HEK293T (cell line): Measurements from ENCODE around the gene ESYT3.

Source experiments
- CTCF ChIA-PET: fragments of 350-600 bp; formaldehyde crosslinking; extraction: SDS; loops from one replicate; lab custom pipeline; 2021; ENCODE audit warnings: antibody characterized with exemption, inconsistent platforms; lab: Yijun Ruan, JAX
- POLR2A ChIA-PET: fragments of 350-600 bp; formaldehyde crosslinking; extraction: SDS; loops from one replicate; lab custom pipeline; 2020; ENCODE audit warnings: antibody characterized with exemption, inconsistent platforms; lab: Yijun Ruan, JAX
- DNase-seq: peaks from one replicate; pipeline ENCODE4 v3.0.0; 2012; ENCODE audit warnings: mixed read lengths; ENCODE audit errors: extremely low spot score
- ARNT ChIP-seq: fragments of 450-650 bp; IDR thresholded peaks from 2 replicates; pipeline ENCODE4 v1.6.1; 2017; ENCODE audit warnings: mild to moderate bottlenecking
- BHLHE40 ChIP-seq: fragments of 450-650 bp; IDR thresholded peaks from 2 replicates; pipeline ENCODE4 v1.6.1; 2016; ENCODE audit warnings: mild to moderate bottlenecking, moderate library complexity, borderline replicate concordance
- CTBP1 ChIP-seq: fragments of 450-650 bp; IDR thresholded peaks from 2 replicates; pipeline ENCODE4 v1.6.1; 2016; ENCODE audit warnings: borderline replicate concordance
- ELF4 ChIP-seq: fragments of 450-650 bp; IDR thresholded peaks from 2 replicates; pipeline ENCODE4 v1.6.1; 2017; ENCODE audit warnings: antibody characterized with exemption
- FOXA1 ChIP-seq: fragments of 450-650 bp; IDR thresholded peaks from 2 replicates; pipeline ENCODE4 v1.6.1; 2016; ENCODE audit warnings: mild to moderate bottlenecking
- FOXK2 ChIP-seq: fragments of 450-650 bp; IDR thresholded peaks from 2 replicates; pipeline ENCODE4 v1.6.1; 2016; ENCODE audit warnings: mild to moderate bottlenecking
- FOXM1 ChIP-seq: fragments of 450-650 bp; IDR thresholded peaks from 2 replicates; pipeline ENCODE4 v1.6.1; 2017; ENCODE audit warnings: mild to moderate bottlenecking, borderline replicate concordance
- HDGF ChIP-seq: fragments of 450-650 bp; IDR thresholded peaks from 2 replicates; pipeline ENCODE4 v1.6.1; 2017; ENCODE audit warnings: antibody characterized with exemption, borderline replicate concordance
- L3MBTL2 ChIP-seq: fragments of 450-650 bp; conservative IDR thresholded peaks from 2 replicates; pipeline ENCODE4 v1.6.1; 2016; ENCODE audit warnings: mild to moderate bottlenecking
- LEF1 ChIP-seq: fragments of 450-650 bp; IDR thresholded peaks from 2 replicates; pipeline ENCODE4 v1.6.1; 2017; ENCODE audit warnings: mild to moderate bottlenecking, borderline replicate concordance
- NFRKB ChIP-seq: fragments of 450-650 bp; IDR thresholded peaks from 2 replicates; pipeline ENCODE4 v1.6.1; 2016; ENCODE audit warnings: mild to moderate bottlenecking, moderate library complexity
- SP1 ChIP-seq: fragments of 450-650 bp; IDR thresholded peaks from 2 replicates; pipeline ENCODE4 v1.6.1; 2017
- SUZ12 ChIP-seq: fragments of 450-650 bp; IDR thresholded peaks from 2 replicates; pipeline ENCODE4 v1.6.1; 2016; ENCODE audit warnings: mild to moderate bottlenecking
- TARDBP ChIP-seq: fragments of 450-650 bp; IDR thresholded peaks from 2 replicates; pipeline ENCODE4 v1.6.1; 2016
- ZNF384 ChIP-seq: fragments of 450-650 bp; IDR thresholded peaks from 2 replicates; pipeline ENCODE4 v1.6.1; 2016
- TF ChIP-seq, protein P1 (sequence below): fragments of 450-650 bp; IDR thresholded peaks from 2 replicates; pipeline ENCODE4 v1.6.1; 2016

Gene ESYT3

DNA sequence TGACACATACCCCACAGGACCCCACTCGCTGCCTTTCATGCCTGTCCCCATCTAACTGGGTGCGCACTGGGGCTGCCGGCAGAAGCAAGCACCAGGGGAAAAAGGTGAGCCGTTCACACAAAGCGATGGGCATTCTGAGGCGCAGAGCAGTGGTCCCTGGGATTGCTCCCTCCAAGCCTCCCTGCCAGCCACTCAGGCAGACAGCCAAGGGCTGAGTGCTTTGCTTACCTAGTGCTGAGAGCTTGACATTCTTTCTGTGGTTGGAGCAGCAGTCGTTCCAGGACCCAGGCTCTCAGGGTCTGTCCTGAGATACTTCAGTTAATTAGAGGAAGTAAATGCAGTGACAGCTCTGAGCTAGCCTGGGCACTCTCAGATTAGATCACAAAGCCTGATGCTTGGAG is 5.7 kb downstream of the ESYT3 start:
- DNase-seq = no peak
- TF ChIP-seq FOXA1 (no peak), LEF1 (no peak), SUZ12 (no peak), FOXM1 (no peak), L3MBTL2 (no peak), SP1 (no peak), ARNT (no peak), BHLHE40 (no peak), FOXK2 (no peak)
- TF ChIP-seq, protein P1, sequence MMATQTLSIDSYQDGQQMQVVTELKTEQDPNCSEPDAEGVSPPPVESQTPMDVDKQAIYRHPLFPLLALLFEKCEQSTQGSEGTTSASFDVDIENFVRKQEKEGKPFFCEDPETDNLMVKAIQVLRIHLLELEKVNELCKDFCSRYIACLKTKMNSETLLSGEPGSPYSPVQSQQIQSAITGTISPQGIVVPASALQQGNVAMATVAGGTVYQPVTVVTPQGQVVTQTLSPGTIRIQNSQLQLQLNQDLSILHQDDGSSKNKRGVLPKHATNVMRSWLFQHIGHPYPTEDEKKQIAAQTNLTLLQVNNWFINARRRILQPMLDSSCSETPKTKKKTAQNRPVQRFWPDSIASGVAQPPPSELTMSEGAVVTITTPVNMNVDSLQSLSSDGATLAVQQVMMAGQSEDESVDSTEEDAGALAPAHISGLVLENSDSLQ = no peak
- CTCF ChIA-PET = no interaction called here
- POLR2A ChIA-PET = no interaction called here

DNA sequence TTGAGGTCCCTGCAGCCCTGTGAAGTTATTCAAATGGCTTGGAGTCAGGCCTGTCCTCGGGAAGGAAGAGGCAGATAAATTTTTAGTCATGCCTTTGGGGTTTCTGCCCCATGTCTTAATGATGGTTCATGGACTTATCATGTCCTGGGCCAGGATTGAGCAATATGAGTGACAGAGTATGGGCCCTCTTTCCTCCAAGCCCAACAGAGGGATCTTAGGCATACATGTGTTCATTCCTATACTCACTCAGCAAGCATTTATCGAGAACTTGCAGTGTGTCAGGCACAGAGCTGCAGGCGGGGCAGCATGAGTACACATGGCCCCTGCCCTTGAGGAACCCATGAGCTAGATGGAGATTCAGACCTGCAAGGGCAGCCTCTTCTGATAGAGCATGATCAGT is 6.2 kb downstream of the ESYT3 start:
- DNase-seq = no peak
- POLR2A ChIA-PET = no interaction called here
- CTCF ChIA-PET = no interaction called here
- TF ChIP-seq L3MBTL2 = no peak
- no peak for TF ChIP-seq FOXA1
- TF ChIP-seq ARNT = no peak
- no peak for TF ChIP-seq FOXK2
- no peak for TF ChIP-seq NFRKB
- no peak for TF ChIP-seq SP1
- TF ChIP-seq, protein P1 = no peak
- TF ChIP-seq SUZ12 = no peak
- no peak for TF ChIP-seq ZNF384
- no peak for TF ChIP-seq LEF1

DNA sequence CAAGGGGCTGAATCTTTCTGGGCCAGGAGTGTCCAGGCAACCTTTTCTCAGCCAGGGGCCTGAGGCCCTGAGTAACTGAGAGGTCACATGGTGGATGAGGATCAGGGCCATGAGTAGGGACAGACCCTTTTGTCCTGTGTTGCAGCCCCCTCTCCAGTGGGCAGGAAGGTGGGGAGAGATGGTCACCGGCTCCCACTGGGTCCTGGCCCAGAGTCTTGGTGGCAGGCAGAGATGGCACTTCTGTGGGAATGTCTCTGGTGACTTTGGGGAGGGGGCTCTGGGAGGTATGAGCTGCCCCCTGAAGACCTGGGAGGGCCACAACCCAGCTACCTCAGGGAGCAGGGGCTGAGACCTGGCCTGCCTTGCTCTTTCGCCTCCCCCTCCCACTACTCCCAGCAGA is 6.8 kb downstream of the ESYT3 start:
- POLR2A ChIA-PET = no interaction called here
- CTCF ChIA-PET = interaction anchor here (0.7 to 1.6 kb wide), 2 partner anchors 115 to 153 kb away, joined by 4 to 6 read pairs; partner anchors contain the start of gene CEP70
- DNase-seq = no peak
- no peak for TF ChIP-seq LEF1
- TF ChIP-seq BHLHE40 = no peak
- TF ChIP-seq TARDBP = no peak
- TF ChIP-seq ARNT = no peak
- TF ChIP-seq FOXK2 = no peak

DNA sequence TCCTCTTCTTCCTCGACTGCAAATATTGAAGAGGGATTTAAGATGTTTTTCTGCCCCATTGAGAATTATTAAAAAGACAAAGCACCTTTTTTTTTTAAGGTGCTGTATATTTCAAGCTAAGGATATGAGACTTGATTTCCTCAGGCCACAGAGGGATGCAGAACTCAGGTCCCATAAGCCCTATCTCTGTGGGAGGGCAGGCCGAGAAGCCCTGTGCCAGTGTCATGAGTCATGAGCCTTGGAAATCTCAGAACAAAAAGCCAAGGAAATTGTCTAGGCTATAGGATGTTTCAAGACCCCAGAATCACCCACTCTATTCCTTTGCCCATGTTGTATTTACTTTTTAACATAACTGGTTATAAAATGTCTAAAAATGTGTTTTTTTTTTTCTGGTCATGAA is 7.3 kb downstream of the ESYT3 start:
- CTCF ChIA-PET = interaction anchor here (0.7 to 1.6 kb wide), 3 partner anchors 38 to 153 kb away, joined by 4 to 6 read pairs (median 4); partner anchors contain the start of gene CEP70
- DNase-seq = no peak
- TF ChIP-seq, protein P1 = no peak
- no peak for TF ChIP-seq ELF4
- no peak for TF ChIP-seq SUZ12
- no peak for TF ChIP-seq L3MBTL2
- no peak for TF ChIP-seq ZNF384
- no peak for TF ChIP-seq ARNT
- TF ChIP-seq HDGF = no peak
- TF ChIP-seq LEF1 = no peak
- TF ChIP-seq CTBP1 = no peak
- no peak for TF ChIP-seq NFRKB
- TF ChIP-seq SP1 = no peak
- TF ChIP-seq FOXA1 = no peak
- TF ChIP-seq BHLHE40 = no peak
- POLR2A ChIA-PET = no interaction called here

DNA sequence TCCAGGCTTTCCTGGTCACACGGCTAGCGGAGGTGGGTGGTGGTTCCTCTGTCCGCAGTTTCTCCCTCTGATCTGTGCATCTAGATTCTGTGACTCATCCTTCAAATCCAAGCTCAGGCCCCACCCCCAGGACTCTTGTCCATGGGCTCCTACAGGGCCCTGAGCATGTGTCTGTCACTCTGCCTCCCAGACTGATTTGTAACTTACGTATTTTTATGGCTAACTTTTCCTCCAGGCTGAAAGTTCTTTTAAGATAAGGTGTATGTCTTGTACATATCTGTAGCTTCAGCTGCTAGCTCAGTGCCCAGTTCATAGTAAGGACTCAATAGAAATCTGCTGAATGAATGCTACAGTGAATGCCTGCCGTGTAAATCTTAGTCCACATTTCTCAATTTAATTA is 8.0 kb downstream of the ESYT3 start:
- ChIA-PET CTCF (interaction anchor here (1.0 to 1.6 kb wide), 3 partner anchors 25 to 152 kb away, joined by 4 read pairs; partner anchors contain the start of gene CEP70), POLR2A (no interaction called here)
- TF ChIP-seq FOXK2 (no peak), ELF4 (no peak), ARNT (no peak), TARDBP (no peak), SUZ12 (no peak), L3MBTL2 (no peak)
- TF ChIP-seq, protein P1 = peak; percentile 62
- peak; percentile 57 for DNase-seq

DNA sequence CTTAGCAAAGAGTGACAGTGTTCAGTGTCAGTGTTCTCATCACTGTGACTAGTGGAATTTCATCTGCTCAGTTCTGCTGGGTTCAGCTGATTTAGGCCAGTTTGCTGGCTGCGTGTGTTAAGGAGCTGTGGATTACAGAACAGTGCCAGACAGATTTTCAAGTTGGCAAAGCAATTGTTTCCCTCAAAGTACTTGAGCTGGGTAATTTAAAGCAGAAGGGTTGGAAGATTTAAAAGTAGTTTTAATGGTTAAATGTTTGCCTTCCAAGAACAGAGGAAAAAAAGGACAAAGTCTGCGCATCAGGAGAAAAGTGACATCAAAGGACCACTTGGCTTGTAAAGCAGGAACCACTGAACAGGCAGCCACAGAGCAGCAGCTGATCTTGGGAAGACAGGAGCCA is 8.7 kb downstream of the ESYT3 start:
- DNase-seq = no peak

More for the DNA sequence above, 8.7 kb downstream of the ESYT3 start:
- ChIA-PET CTCF (interaction anchor here (1.0 to 1.6 kb wide), 2 partner anchors 26 to 151 kb away, joined by 4 read pairs; partner anchors contain the start of gene CEP70), POLR2A (no interaction called here)
- TF ChIP-seq LEF1 (no peak), ARNT (no peak), NFRKB (no peak), SUZ12 (no peak), SP1 (no peak), FOXM1 (no peak), ZNF384 (no peak), HDGF (no peak), L3MBTL2 (no peak), FOXK2 (no peak), TARDBP (no peak), BHLHE40 (no peak)
- TF ChIP-seq, protein P1 = no peak
